HG03378 (cell line): ENCODE data around the gene HOXA13.

Source experiments
- ATAC-seq: cut with Tn5 transposase; IDR thresholded peaks from one replicate; pipeline ENCODE4 v1.9.1; 2021; ENCODE audit warnings: mild to moderate bottlenecking, moderate library complexity; ENCODE audit not compliant: unreplicated experiment

Gene HOXA13

DNA sequence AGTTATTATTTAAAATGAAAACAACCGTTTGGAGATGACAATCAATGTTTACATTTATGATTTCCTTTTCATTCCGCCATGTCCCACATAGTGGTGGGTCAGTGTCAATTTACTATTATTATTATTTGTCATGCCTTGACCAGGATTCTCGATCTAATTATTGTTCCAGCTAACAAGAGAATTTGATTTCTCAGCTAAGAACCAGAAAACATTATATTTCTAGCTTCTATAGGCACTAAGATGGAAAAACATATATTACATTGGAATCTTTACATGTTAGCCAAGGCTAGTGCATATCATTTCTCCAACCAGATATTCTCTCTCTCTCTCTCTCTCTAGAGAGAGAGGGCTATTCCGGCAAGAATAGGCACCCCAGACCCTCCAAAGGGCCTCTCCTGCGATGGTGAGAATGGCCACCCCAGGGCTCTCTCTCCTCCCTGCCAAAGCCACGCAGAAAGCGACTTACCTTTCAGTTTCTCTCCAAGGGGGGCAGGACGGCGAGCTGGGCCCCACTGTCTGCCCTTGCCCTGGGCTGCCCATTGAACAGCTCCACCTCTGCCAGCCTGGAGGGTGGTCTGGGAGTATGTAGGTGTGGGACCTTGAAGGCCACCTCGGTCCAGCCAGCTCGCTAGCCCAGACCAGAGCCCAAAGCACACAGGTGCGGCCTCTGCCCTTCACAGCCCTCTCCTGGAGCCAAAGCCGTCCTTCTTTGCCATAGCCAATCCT lies 49.9 kb downstream of the HOXA13 start:
- ATAC-seq, result no peak

DNA sequence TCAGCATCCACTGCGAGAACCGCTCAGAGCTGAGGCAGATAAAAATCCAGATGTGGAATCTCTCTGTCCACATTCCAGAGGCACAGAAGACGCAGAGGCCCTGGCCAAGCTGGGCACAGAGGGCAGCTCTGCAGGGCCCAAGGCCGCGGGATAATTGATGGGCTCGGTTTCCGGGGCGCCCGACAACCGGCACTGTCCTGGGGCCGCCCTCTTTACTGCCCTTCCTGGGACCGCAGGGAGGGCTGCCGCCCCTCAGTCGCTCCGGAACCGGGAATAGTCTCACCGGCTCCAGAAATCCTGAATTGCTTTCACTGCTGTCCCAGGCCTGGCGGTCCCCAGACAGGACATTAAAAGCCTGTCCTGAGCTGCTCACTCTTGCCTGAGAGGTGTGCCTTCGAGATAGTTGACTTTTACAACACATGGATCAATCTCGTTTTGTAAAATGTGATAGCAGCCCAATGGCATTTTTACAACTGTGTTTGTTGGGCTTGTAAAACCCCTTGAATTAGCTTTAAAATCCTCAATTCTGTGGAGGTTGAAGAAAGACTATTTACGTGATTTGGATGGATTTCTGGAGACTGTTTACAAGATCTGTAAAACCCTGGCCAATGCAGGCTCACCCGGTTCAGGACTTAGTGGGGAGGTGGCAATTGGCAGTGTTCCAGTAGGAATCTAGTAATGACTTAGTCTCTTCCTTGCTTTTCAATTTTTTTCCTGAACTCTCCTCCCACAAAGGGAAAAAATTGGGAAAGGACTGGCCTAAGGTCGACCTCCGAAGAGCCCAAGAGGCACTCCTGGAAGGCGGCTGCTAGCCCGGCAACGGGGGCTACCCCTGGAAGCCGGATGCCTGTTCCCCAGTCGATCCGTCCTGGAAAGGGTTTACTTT lies 50.9 kb downstream of the HOXA13 start:
- no peak for ATAC-seq

DNA sequence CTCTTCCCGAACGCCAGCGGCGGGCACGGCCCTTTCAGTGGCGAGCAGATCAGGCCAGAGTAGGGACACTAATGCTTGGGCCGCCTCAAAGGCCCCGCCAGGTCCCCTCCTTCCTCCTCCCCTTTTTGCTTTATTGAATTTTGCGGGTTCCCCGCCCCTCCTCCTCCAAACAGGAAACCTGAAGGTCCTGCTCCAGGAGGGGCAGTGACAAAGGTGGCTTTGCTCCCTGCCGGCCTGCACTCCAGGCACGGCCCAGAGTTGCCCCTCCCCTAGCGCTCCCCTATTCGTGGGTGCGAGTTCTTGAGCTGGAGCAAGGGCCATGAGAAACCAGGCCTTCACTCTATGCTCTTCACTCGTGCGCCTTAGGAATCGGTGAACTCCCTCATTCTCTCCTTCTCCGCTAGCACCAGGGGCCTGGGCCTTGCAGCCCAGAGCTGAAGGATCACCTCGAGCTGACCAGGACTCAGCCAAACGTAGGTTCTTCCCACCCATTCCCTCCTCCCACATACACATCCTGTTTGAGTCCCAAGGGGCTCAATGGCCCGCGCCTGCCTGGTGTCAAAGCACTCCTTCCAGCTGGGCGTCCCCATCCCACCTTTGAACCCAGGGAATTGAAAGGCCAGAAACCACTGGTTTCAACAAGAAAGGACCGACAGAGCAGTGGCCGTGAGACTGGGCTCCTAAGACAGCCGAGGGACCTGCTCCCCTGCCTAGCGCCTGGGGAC lies 51.7 kb downstream of the HOXA13 start:
- no peak for ATAC-seq

DNA sequence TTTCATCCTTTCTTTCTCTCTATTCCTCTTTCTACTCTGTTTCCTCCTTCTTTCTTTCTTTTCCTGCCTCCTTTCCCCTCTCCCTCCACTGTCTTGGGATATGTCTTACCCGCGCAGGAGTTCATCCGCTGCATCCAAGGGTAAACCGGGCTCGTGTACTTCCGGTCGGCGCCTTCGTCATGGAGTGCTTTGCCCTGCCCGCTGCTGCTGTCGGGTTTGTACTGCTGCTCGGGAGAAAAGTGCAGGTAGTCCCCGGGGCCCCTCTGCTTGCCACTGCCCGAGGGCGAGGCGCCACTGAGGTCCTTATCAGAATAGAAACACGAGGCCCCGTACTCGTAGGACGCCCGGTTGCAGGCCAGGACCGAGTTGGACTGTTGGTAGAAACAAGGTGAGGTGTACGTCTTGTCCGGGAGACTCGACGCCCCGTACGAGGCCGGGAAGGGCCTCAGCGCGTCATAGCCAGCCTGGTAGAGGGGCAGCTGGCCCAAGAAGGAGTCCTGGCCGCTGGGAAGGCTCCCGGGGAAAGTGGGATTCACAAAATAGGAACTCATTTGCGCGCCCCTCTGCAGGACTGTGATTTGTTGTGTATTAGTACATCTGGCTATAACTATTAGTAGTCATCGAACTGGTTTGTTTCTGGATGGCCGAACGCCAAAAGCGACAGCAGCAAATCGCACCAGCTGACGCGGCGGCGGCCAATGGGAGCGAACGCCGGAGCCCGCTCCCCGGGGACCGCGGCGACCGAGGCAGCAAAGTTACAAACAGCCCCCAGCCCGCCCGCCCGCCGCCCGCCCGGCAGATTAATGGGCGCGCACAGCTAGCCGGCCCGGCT lies 52.5 kb downstream of the HOXA13 start, which contains the start of gene HOXA6:
TSS of gene HOXA6 (minus strand) at position 576 of the 832 bp plus-strand sequence. CDS start at position 551, 25 bp downstream.
- ATAC-seq, result no peak

DNA sequence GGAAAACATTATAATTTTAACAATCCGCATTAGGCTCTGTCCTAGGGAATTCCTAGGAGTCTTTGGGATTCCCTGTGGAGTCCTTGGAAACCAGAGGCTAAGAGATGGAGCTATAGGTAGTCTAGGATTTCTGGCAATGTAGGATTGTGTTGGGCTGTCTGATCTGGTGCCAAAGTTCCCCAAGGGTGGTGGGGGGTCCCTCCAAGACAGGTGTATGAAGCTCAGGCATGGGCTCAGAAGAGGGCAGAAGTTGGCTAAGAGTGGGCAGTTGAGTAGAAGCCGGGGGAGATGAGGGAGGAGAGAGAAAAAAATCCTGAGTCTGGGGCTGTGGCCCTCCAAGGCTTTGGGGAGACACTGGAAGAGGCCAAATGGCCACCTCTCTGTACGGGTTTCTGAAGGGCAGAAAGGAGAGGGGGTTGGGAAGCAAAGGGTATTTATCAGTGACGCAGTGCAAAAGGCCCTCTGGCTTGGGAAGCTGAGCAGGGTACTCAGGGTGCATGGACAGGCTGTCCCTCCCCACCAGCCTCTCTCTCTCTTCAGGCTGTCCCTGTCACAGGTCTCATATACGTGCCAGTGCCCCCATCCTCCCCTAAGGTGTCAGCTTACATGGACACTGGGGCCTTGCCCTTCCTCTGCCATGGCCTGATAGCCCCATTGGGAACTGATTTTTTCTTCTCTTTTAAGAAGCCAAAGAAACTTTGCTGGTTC lies 53.2 kb downstream of the HOXA13 start:
- no peak for ATAC-seq

DNA sequence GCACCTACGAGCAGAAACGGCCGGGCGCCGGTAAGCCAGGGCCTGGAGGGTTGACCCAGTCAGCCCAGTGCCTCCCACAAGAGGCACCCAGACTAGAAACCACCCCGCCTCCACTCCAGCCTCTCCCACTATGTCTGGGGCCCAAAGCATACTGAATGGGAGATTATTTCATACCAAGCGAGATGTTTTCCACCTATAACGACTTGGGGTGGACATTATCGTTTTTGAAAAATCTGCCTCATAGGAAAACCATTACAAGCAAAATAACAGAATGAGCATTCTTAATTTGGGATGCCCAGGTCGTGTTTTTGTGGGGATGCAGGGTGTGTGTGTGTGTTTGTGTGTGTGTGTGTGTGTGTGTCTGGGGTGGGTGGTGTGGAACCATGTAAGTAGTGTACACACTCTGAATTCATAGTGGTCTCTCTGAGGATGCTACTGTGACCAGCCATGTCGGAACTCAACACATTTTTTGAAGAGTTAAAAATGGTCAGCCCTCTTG lies 53.9 kb downstream of the HOXA13 start:
- ATAC-seq, result no peak

DNA sequence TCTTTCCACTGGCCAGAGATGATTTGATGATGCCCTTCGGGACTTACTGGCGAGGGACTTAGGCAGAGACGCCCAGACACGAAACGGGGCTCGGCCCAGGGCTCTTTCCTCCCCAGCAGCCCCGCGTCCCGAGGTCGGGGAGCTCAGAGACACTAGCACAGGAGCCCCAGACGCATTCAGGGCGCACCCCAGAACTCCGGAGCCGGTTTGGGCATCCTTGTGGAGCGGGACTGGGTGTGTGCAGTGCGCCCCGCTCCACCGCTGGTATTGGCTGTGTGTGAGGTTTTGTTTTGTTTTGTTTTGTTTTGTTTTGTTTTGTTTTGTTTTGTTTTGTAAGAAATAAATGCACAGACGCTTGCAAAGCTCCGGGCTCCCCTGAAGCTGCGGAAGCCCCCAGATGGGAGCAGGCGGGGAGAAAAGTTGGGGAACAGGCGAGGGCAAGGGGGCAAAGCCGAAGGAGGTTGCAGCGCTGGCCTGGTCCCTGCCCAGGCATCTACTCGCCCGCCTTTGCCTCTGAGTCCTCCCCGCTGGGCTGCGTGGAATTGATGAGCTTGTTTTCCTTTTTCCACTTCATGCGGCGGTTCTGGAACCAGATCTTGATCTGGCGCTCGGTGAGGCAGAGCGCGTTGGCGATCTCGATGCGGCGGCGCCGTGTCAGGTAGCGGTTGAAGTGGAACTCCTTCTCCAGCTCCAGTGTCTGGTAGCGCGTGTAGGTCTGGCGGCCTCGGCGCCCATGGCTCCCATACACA lies 54.6 kb downstream of the HOXA13 start:
- no peak for ATAC-seq

DNA sequence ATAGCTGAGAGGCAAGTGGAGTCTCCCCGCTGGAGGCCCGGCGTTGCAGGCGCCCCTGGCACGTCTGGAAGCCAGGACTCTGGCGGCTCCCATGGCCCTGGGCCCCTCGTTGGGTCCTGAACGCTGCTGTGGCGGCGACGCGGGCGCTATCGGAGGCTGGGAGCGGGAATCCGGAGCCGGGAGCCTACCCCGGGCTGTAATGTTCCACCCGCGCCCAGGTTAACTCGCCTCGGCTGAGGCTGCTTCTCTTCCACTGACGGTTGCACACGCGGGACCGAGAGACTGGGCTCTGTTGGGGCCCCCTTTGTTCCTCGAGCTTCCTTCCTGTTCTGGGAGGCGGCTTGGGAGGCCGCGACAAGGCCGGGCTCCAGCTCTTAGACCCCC lies 55.1 kb downstream of the HOXA13 start:
- ATAC-seq, result no peak
